GM12878 (cell line): Measurements from ENCODE around the gene CYS1. TPM values are rescaled to one million over a fixed set of nuclear protein-coding genes. Genes with fewer than 3 reads are reported as not detected.

Experiments used
- ATAC-seq: fragments of 200-7000 bp; cut with Tn5 transposase; 3 replicates; pipeline ENCODE4 v1.9.1; 2020; ENCODE audit warnings: mild to moderate bottlenecking, moderate library complexity
- BruUV-seq: library from RNA; stranded (reverse); fragments of 400-500 nt; replicated peaks from 2 replicates; lab custom pipeline; 2021; lab: Mats Ljungman, UMichigan
- CTCF ChIA-PET: fragments of 300-600 bp; sonication (Branson Sonifier 250); formaldehyde crosslinking; extraction: SDS; loops from one replicate; lab custom pipeline; 2021; ENCODE audit warnings: inconsistent platforms; lab: Yijun Ruan, JAX
- POLR2A ChIA-PET: fragments of 350-600 bp; formaldehyde crosslinking; extraction: SDS; loops from one replicate; lab custom pipeline; 2021; ENCODE audit warnings: inconsistent platforms; lab: Charles Lee
- RAD21 ChIA-PET: fragments of 300-600 bp; sonication (Branson Sonifier 250); formaldehyde crosslinking; loops from one replicate; lab custom pipeline; 2023; ENCODE audit warnings: antibody characterized with exemption; ENCODE audit not compliant: unreplicated experiment; lab: Charles Lee
- SMC1A ChIA-PET: fragments of 300-600 bp; sonication (Branson Sonifier 250); formaldehyde crosslinking; loops from one replicate; lab custom pipeline; 2023; ENCODE audit not compliant: unreplicated experiment, uncharacterized antibody; lab: Charles Lee
- DNase-seq: peaks from one replicate; pipeline ENCODE4 v3.0.0-alpha.2; 2011; ENCODE audit warnings: low read depth, low spot score
- FAIRE-seq: peaks from 3 replicates; lab custom pipeline; 2011; peaks lifted over from hg19 to GRCh38; lab: Jason Lieb, UNC
- H2AFZ ChIP-seq: 2 replicates; pipeline ENCODE4 v1.6.0; 2011; ENCODE audit warnings: low read depth, low read length, control low read depth; ENCODE audit not compliant: control insufficient read depth
- H3K27ac ChIP-seq: 2 replicates; pipeline ENCODE4 v1.5.1; 2011; ENCODE audit warnings: control low read depth; ENCODE audit not compliant: control insufficient read depth, insufficient read depth
- H3K27me3 ChIP-seq, 2 experiments: replicated peaks in 1 of 2; 2 replicates each; pipeline versions ENCODE4 v1.6.0 to v1.6.1; 2011; ENCODE audit warnings: low read length in 1 of 2; ENCODE audit not compliant: control insufficient read depth in 2 of 2, insufficient read depth in 2 of 2
- H3K36me3 ChIP-seq, 2 experiments: 2 replicates each; pipeline ENCODE4 v1.5.1; 2011; ENCODE audit warnings: low read length in 1 of 2; ENCODE audit not compliant: control insufficient read depth in 2 of 2, insufficient read depth in 2 of 2
- H3K4me1 ChIP-seq: 2 replicates; pipeline ENCODE4 v1.6.1; 2011; ENCODE audit warnings: mild to moderate bottlenecking, low read length, moderate library complexity, mixed read lengths; ENCODE audit not compliant: control insufficient read depth, insufficient read depth
- H3K4me2 ChIP-seq: 2 replicates; pipeline ENCODE4 v1.6.0; 2011; ENCODE audit warnings: control low read depth; ENCODE audit not compliant: control insufficient read depth, insufficient read depth
- H3K4me3 ChIP-seq: fragments of 200-600 bp; sonication (generic); 2 replicates; pipeline ENCODE4 v1.5.1; 2016
- H3K79me2 ChIP-seq: 2 replicates; pipeline ENCODE4 v1.6.0; 2011; ENCODE audit warnings: low read length; ENCODE audit not compliant: control insufficient read depth, insufficient read depth
- H3K9ac ChIP-seq: 2 replicates; pipeline ENCODE4 v1.8.0; 2011; ENCODE audit warnings: low read length, control low read depth, mixed read lengths; ENCODE audit not compliant: control insufficient read depth, insufficient read depth
- H3K9me3 ChIP-seq: replicated peaks from 3 replicates; pipeline ENCODE4 v1.5.1; 2011; ENCODE audit warnings: mild to moderate bottlenecking, low read length; ENCODE audit not compliant: control insufficient read depth, insufficient read depth
- H4K20me1 ChIP-seq: 2 replicates; pipeline ENCODE4 v1.6.0; 2011; ENCODE audit not compliant: control insufficient read depth, insufficient read depth
- ATF7 ChIP-seq: fragments of 450-650 bp; IDR thresholded peaks from 2 replicates; pipeline ENCODE4 v1.6.1; 2016; ENCODE audit warnings: low read depth, mild to moderate bottlenecking
- BHLHE40 ChIP-seq, 2 experiments: fragments of 450-650 bp in 1 of 2; IDR thresholded peaks; 2 replicates each; pipeline ENCODE4 v1.6.1; 2011 to 2017; ENCODE audit warnings: low read depth in 2 of 2, borderline replicate concordance in 1 of 2, improper control_type of control experiment in 1 of 2, low read length in 1 of 2, mild to moderate bottlenecking in 1 of 2
- CHD2 ChIP-seq: IDR thresholded peaks from 2 replicates; pipeline ENCODE4 v1.6.1; 2011; ENCODE audit warnings: low read depth, low read length, improper control_type of control experiment, borderline replicate concordance
- EGR1 ChIP-seq, 2 experiments: IDR thresholded peaks; 1 replicate in 1 of 2; 2 replicates in 1 of 2; pipeline ENCODE4 v1.6.1; 2011 to 2012; ENCODE audit warnings: low read depth in 2 of 2, low read length in 2 of 2, borderline replicate concordance in 1 of 2, mild to moderate bottlenecking in 1 of 2, moderate library complexity in 1 of 2
- HDGF ChIP-seq: fragments of 450-650 bp; IDR thresholded peaks from 2 replicates; pipeline ENCODE4 v1.6.1; 2016; ENCODE audit warnings: antibody characterized with exemption
- IKZF2 ChIP-seq, 2 experiments: fragments of 450-650 bp; IDR thresholded peaks; 2 replicates each; pipeline ENCODE4 v1.6.1; 2017; ENCODE audit warnings: mild to moderate bottlenecking in 2 of 2, moderate library complexity in 2 of 2
- KLF5 ChIP-seq: fragments of 450-650 bp; IDR thresholded peaks from 2 replicates; pipeline ENCODE4 v1.6.1; 2014; ENCODE audit warnings: mild to moderate bottlenecking; ENCODE audit not compliant: partially characterized antibody
- LARP7 ChIP-seq: fragments of 450-650 bp; IDR thresholded peaks from 2 replicates; pipeline ENCODE4 v1.6.1; 2017; ENCODE audit warnings: mild to moderate bottlenecking
- MYC ChIP-seq: IDR thresholded peaks from 2 replicates; pipeline ENCODE4 v1.6.1; 2011; ENCODE audit warnings: mild to moderate bottlenecking, low read length, moderate library complexity, inconsistent platforms; ENCODE audit not compliant: insufficient read depth, insufficient replicate concordance, insufficient read length, severe bottlenecking
- PAX8 ChIP-seq: fragments of 450-650 bp; IDR thresholded peaks from 2 replicates; pipeline ENCODE4 v1.6.1; 2017; ENCODE audit warnings: mild to moderate bottlenecking, moderate library complexity
- RAD21 ChIP-seq: IDR thresholded peaks from 2 replicates; pipeline ENCODE4 v1.6.1; 2011; ENCODE audit warnings: mild to moderate bottlenecking, low read depth, low read length, moderate library complexity; ENCODE audit not compliant: insufficient read depth
- SREBF1 ChIP-seq: IDR thresholded peaks from 2 replicates; pipeline ENCODE4 v1.6.1; 2012; ENCODE audit warnings: mild to moderate bottlenecking, low read length
- ZNF622 ChIP-seq: fragments of 450-650 bp; IDR thresholded peaks from 2 replicates; pipeline ENCODE4 v1.6.1; 2017; ENCODE audit warnings: mild to moderate bottlenecking, inconsistent platforms
- WGBS: methylation state at CpG from one replicate; pipeline ENCODE4 v1.1.6; 2016; ENCODE audit warnings: low lambda C conversion rate; ENCODE audit not compliant: insufficient replicate concordance, insufficient coverage; ENCODE audit errors: missing lambda C conversion rate; 5-methylcytosine and 5-hydroxymethylcytosine counted together
- in situ Hi-C: fragments of 300-500 bp; cut with MboI; formaldehyde crosslinking; loops from 9 replicates; pipeline ENCODE4 v1.14.3; 2018; ENCODE audit warnings: mixed read lengths
- intact Hi-C: fragments of 100-400 bp; cut with micrococcal nuclease; formaldehyde crosslinking; loops from one replicate; pipeline ENCODE4 v1.14.2; 2022; ENCODE audit not compliant: unreplicated experiment
- polyA plus RNA-seq, 11 experiments: library from polyadenylated mRNA; depleted of rRNA in 4 of 11; unstranded in 6 of 11; stranded (reverse) in 5 of 11; fragments of >200 nt; fragmentation: Nextera tagmentation in 4 of 11; fragmentation: Illumina TruSeq in 1 of 11; extraction: Ambion mirVana in 4 of 11; extraction: Trizol in 1 of 11; gene quantifications; 1 replicate in 1 of 11; 2 replicates in 10 of 11; pipeline versions ENCODE4 v1.2.1 to v1.2.3, GENCODE V29; 2011 to 2016; ENCODE audit warnings: inconsistent platforms in 2 of 11, missing spikeins in 2 of 11, low read depth in 1 of 11
- total RNA-seq, 4 experiments: library from RNA; depleted of rRNA in 3 of 4; stranded (reverse); fragments of >200 nt in 3 of 4; fragmentation: Illumina TruSeq in 1 of 4; extraction: Trizol in 1 of 4; gene quantifications; 2 replicates each; pipeline versions ENCODE4 v1.2.1 to v1.2.3, GENCODE V29; 2013 to 2021
- TF ChIP-seq, protein P1 (sequence below): IDR thresholded peaks from 2 replicates; pipeline ENCODE4 v1.6.1; 2011; ENCODE audit warnings: borderline replicate concordance, low read depth, mild to moderate bottlenecking, moderate library complexity, low read length; ENCODE audit not compliant: insufficient read depth, poor library complexity, severe bottlenecking
- TF ChIP-seq, protein P2 (sequence below): fragments of 450-650 bp; IDR thresholded peaks from 2 replicates; pipeline ENCODE4 v1.6.1; 2016; ENCODE audit warnings: mild to moderate bottlenecking, moderate library complexity, borderline replicate concordance
- TF ChIP-seq, protein P3 (sequence below): IDR thresholded peaks from 2 replicates; pipeline ENCODE4 v1.6.1; 2011; ENCODE audit warnings: mild to moderate bottlenecking, low read depth, low read length, moderate library complexity; ENCODE audit not compliant: insufficient replicate concordance

CYS1 gene
- total and polyA plus RNA-seq, 10 of the 15 experiments (the other 5 are each of a cell fraction or from before 2014, with no cell fraction given) = 0.35 to 6.4 (median 2.5) TPM

DNA sequence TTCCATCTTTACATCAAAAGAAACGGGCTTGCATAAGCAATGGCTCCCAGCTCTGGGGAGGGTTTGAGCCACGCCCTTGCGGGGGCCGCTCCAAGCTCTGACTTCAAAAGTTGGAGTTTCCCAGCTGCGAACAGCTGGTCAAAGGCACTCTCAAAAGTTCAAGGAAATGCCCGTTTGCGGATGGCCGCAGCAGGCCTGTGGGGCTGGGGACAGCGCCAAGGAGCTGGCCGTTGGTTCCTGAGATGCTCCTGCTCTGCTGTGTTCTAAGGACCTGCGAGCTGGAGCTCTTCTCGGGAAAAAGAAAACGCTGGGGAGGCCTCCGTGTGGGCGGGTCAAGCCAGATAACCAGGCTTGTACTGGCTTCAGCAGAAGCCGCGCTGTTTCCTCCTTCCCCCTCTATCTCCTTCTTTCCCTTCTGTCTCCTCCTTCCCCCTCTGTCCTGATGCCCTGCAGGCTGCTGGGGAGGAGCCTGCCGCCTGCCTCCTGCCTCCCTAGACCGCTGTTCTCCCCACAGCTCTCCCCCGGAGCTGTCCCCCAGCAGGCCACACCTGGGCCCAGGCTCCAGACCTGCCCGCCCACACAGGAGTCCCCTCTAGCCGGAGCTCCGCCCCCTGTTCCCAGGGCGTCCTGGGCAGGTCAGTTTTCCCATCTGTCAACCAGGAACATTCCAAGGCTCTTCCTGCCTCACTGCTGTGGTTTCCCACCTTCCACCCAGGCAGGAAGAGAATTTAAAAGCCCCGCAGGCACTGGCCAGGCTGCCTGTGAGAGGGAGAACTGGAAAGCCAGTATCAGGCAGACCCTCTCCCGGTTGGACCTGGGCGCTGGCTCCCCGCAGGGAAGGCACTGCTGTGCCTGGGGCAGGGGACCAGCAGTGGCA lies 22.7 kb downstream of the CYS1 start:
- no peak overlapping the region for H3K4me2 ChIP-seq
- no TSS peak for BruUV-seq
- H3K36me3 ChIP-seq = no peaks in the 10 kb centered on the region
- ChIA-PET SMC1A (interaction anchor here (0.7 to 1.0 kb wide), 7 partner anchors 9 to 242 kb away, joined by 3 to 6 read pairs (median 4); no protein-coding TSS in a partner anchor), RAD21 (interaction anchor here (1.2 to 1.3 kb wide), 2 partner anchors 10 to 73 kb away, joined by 3 to 6 read pairs; no protein-coding TSS in a partner anchor), CTCF (interaction anchor here (0.5 to 2.5 kb wide), 7 partner anchors 9 to 378 kb away, joined by 3 to 11 read pairs (median 5); no protein-coding TSS in a partner anchor), POLR2A (interaction anchor here (0.6 kb wide), 1 partner anchor 40 kb away, joined by 3 read pairs; no protein-coding TSS in a partner anchor)
- no peak overlapping the region; the same call in 1 of the 2 replicates for H2AFZ ChIP-seq
- FAIRE-seq = no peak
- intact Hi-C loops = no loop called here
- H3K27me3 ChIP-seq = no peaks in the 10 kb centered on the region; a peak in 1 of 4 replicates
- no peaks in the 10 kb centered on the region for H4K20me1 ChIP-seq
- WGBS = 23% methylated on average over 28 of the region's 28 CpGs
- H3K9ac ChIP-seq = no peak overlapping the region
- no peak overlapping the region for H3K4me3 ChIP-seq
- no peaks in the 10 kb centered on the region for H3K9me3 ChIP-seq
- no peaks in the 10 kb centered on the region for H3K4me1 ChIP-seq
- no peaks in the 10 kb centered on the region for H3K79me2 ChIP-seq
- ATAC-seq = peak; percentile 48
- in situ Hi-C loops = no loop called here
- DNase-seq = no peak
- no peak overlapping the region for H3K27ac ChIP-seq
- TF ChIP-seq MYC = no peak
- TF ChIP-seq, protein P1, sequence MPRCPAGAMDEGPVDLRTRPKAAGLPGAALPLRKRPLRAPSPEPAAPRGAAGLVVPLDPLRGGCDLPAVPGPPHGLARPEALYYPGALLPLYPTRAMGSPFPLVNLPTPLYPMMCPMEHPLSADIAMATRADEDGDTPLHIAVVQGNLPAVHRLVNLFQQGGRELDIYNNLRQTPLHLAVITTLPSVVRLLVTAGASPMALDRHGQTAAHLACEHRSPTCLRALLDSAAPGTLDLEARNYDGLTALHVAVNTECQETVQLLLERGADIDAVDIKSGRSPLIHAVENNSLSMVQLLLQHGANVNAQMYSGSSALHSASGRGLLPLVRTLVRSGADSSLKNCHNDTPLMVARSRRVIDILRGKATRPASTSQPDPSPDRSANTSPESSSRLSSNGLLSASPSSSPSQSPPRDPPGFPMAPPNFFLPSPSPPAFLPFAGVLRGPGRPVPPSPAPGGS = no peak
- TF ChIP-seq LARP7 = no peak
- TF ChIP-seq KLF5 = no peak
- no peak for TF ChIP-seq HDGF
- TF ChIP-seq CHD2 = no peak
- TF ChIP-seq EGR1 (IDR thresholded peaks at IDR 0.05; ENCODE audit: borderline replicate concordance in 1 of 2, low read depth in 2 of 2, low read length in 2 of 2) = no peak
- TF ChIP-seq, protein P2, sequence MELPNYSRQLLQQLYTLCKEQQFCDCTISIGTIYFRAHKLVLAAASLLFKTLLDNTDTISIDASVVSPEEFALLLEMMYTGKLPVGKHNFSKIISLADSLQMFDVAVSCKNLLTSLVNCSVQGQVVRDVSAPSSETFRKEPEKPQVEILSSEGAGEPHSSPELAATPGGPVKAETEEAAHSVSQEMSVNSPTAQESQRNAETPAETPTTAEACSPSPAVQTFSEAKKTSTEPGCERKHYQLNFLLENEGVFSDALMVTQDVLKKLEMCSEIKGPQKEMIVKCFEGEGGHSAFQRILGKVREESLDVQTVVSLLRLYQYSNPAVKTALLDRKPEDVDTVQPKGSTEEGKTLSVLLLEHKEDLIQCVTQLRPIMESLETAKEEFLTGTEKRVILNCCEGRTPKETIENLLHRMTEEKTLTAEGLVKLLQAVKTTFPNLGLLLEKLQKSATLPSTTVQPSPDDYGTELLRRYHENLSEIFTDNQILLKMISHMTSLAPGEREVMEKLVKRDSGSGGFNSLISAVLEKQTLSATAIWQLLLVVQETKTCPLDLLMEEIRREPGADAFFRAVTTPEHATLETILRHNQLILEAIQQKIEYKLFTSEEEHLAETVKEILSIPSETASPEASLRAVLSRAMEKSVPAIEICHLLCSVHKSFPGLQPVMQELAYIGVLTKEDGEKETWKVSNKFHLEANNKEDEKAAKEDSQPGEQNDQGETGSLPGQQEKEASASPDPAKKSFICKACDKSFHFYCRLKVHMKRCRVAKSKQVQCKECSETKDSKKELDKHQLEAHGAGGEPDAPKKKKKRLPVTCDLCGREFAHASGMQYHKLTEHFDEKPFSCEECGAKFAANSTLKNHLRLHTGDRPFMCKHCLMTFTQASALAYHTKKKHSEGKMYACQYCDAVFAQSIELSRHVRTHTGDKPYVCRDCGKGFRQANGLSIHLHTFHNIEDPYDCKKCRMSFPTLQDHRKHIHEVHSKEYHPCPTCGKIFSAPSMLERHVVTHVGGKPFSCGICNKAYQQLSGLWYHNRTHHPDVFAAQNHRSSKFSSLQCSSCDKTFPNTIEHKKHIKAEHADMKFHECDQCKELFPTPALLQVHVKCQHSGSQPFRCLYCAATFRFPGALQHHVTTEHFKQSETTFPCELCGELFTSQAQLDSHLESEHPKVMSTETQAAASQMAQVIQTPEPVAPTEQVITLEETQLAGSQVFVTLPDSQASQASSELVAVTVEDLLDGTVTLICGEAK = no peak
- TF ChIP-seq ZNF622 = no peak
- TF ChIP-seq PAX8 = no peak
- TF ChIP-seq SREBF1 = no peak
- TF ChIP-seq BHLHE40 (IDR thresholded peaks at IDR 0.05; ENCODE audit: borderline replicate concordance in 1 of 2, low read depth in 2 of 2, low read length in 1 of 2) = no peak
- no peak for TF ChIP-seq ATF7
- TF ChIP-seq, protein P3, sequence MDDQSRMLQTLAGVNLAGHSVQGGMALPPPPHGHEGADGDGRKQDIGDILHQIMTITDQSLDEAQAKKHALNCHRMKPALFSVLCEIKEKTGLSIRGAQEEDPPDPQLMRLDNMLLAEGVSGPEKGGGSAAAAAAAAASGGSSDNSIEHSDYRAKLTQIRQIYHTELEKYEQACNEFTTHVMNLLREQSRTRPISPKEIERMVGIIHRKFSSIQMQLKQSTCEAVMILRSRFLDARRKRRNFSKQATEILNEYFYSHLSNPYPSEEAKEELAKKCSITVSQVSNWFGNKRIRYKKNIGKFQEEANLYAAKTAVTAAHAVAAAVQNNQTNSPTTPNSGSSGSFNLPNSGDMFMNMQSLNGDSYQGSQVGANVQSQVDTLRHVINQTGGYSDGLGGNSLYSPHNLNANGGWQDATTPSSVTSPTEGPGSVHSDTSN = no peak
- TF ChIP-seq RAD21 = no peak
- no peak for TF ChIP-seq IKZF2 (IDR thresholded peaks at IDR 0.05)
